CD4-positive, alpha-beta T cell (primary cell): ENCODE measurements around the gene RHOA. TPM values are rescaled to one million over a fixed set of nuclear protein-coding genes. Genes with fewer than 3 reads are reported as not detected.

Source experiments
- ATAC-seq: fragments of 200-7000 bp; cut with Tn5 transposase; one replicate; pipeline ENCODE4 v1.10.0; 2022; ENCODE audit warnings: mild to moderate bottlenecking; ENCODE audit not compliant: poor library complexity
- CTCF ChIA-PET: fragments of 350-600 bp; sonication (Branson Sonifier 250); formaldehyde crosslinking; loops from one replicate; lab custom pipeline; 2021; ENCODE audit warnings: antibody characterized with exemption, inconsistent platforms; lab: Charles Lee
- POLR2A ChIA-PET: fragments of 350-600 bp; sonication (Branson Sonifier 250); formaldehyde crosslinking; loops from one replicate; lab custom pipeline; 2021; ENCODE audit warnings: antibody characterized with exemption, inconsistent platforms; lab: Charles Lee
- DNase-seq, 14 experiments: peaks; one replicate each; pipeline ENCODE4 v3.0.0-alpha.2; 2013 to 2020; ENCODE audit warnings: mixed read lengths in 2 of 14
- H3K27ac ChIP-seq, 2 donors: one replicate each; pipeline versions ENCODE4 v1.5.1 to v1.7.0; 2013; ENCODE audit warnings: low read length in 2 of 2, low read depth in 1 of 2, mild to moderate bottlenecking in 1 of 2
- H3K27me3 ChIP-seq, 2 experiments: 1 replicate in 1 of 2; 2 replicates in 1 of 2; pipeline versions ENCODE4 v1.6.1 to v1.7.0; 2013; ENCODE audit warnings: low read length in 2 of 2, control low read depth in 1 of 2, mild to moderate bottlenecking in 1 of 2, moderate library complexity in 1 of 2; ENCODE audit not compliant: insufficient read depth in 2 of 2, control insufficient read depth in 1 of 2
- H3K36me3 ChIP-seq: one replicate; pipeline ENCODE4 v1.6.1; 2013; ENCODE audit warnings: low read length, control low read depth; ENCODE audit not compliant: insufficient read depth
- H3K4me1 ChIP-seq: one replicate; pipeline ENCODE4 v1.6.1; 2013; ENCODE audit warnings: low read length, control low read depth; ENCODE audit not compliant: insufficient read depth
- H3K4me3 ChIP-seq: one replicate; pipeline ENCODE4 v1.5.1; 2013; ENCODE audit warnings: mild to moderate bottlenecking, low read length, moderate library complexity
- H3K9me3 ChIP-seq, 2 experiments: 1 replicate in 1 of 2; 2 replicates in 1 of 2; pipeline versions ENCODE4 v1.6.1 to v1.7.0; 2013; ENCODE audit warnings: low read length in 2 of 2, mild to moderate bottlenecking in 2 of 2, control low read depth in 1 of 2, moderate library complexity in 1 of 2; ENCODE audit not compliant: control insufficient read depth in 1 of 2, insufficient read depth in 1 of 2
- H3K27ac Mint-ChIP-seq: one replicate; pipeline ENCODE4 v1.8.0; 2020; ENCODE audit warnings: mixed read lengths
- H3K27me3 Mint-ChIP-seq: one replicate; pipeline ENCODE4 v1.8.0; 2021; ENCODE audit warnings: mixed read lengths
- H3K36me3 Mint-ChIP-seq: one replicate; pipeline ENCODE4 v1.8.0; 2021; ENCODE audit warnings: low read depth, mixed read lengths
- H3K4me1 Mint-ChIP-seq: one replicate; pipeline ENCODE4 v1.8.0; 2021; ENCODE audit warnings: low read depth, mixed read lengths
- H3K4me3 Mint-ChIP-seq: one replicate; pipeline ENCODE4 v1.8.0; 2020; ENCODE audit warnings: mild to moderate bottlenecking, mixed read lengths
- H3K9me3 Mint-ChIP-seq: one replicate; pipeline ENCODE4 v1.8.0; 2020; ENCODE audit warnings: mixed read lengths
- CTCF ChIP-seq: fragments of 200-600 bp; IDR thresholded peaks from one replicate; pipeline ENCODE4 v1.8.0; 2022; ENCODE audit warnings: antibody characterized with exemption, mild to moderate bottlenecking
- intact Hi-C, 2 experiments: fragments of 100-400 bp; cut with DNase I in 1 of 2; cut with micrococcal nuclease in 1 of 2; formaldehyde crosslinking; loops; one replicate each; pipeline versions ENCODE4 v1.15.1 to v1.9.0; 2023 to 2025; cut with DNase I, micrococcal nuclease
- total RNA-seq, 174 experiments: library from RNA in 2 of 174; stranded (reverse) in 2 of 174; gene quantifications; one replicate each; pipeline ENCODE4 v1.2.3 and lab custom pipeline; 2021 to 2026

The RHOA gene
- total RNA-seq, 2 experiments from 2014 or later = 256 to 271 TPM

- peak overlapping the region; percentile 93 to 94 for H3K27ac ChIP-seq
- H3K27ac Mint-ChIP-seq = peak overlapping the region; percentile 91
- no peaks in the 10 kb centered on the region for H3K27me3 Mint-ChIP-seq
- H3K4me3 ChIP-seq = peak overlapping the region; percentile 75
- no peak for ATAC-seq
- no peaks in the 10 kb centered on the region for H3K27me3 ChIP-seq
- H3K36me3 ChIP-seq = peaks cover 20% of the 10 kb centered on the region
- no peak for DNase-seq
- ChIA-PET CTCF (interaction anchor here (3.4 kb wide), 1 partner anchor 36 kb away, joined by 16 read pairs; no protein-coding TSS in a partner anchor), POLR2A (interaction anchor here (1.1 to 3.2 kb wide), 3 partner anchors 15 to 74 kb away, joined by 6 to 82 read pairs (median 29); partner anchors contain the start of genes NICN1 and USP4)
- TF ChIP-seq CTCF = no peak
- H3K4me3 Mint-ChIP-seq = peak overlapping the region; percentile 96
- H3K9me3 Mint-ChIP-seq = no peaks in the 10 kb centered on the region
- intact Hi-C loops = loop anchor here (1.0 to 5.0 kb wide), 5 partner anchors 36 to 884 kb away; partner anchors contain the start of genes GPX1 (in 1 of the 2), HYAL3 (in 1 of the 2), NAA80 (in 1 of the 2) and NDUFAF3 (in 1 of the 2)
- peaks cover 33% of the 10 kb centered on the region for H3K36me3 Mint-ChIP-seq
- H3K9me3 ChIP-seq = no peaks in the 10 kb centered on the region
- H3K4me1 Mint-ChIP-seq = peaks cover 72% of the 10 kb centered on the region
- H3K4me1 ChIP-seq = peaks cover 78% of the 10 kb centered on the region
These were observed 1.6 kb upstream of the RHOA start for GRCh38 chr3:49413338-49413734.

- H3K9me3 ChIP-seq = no peaks in the 10 kb centered on the region
- ChIA-PET CTCF (interaction anchor here (1.0 to 3.4 kb wide), 3 partner anchors 31 to 73 kb away, joined by 3 to 16 read pairs (median 10); partner anchors contain the start of gene USP4), POLR2A (interaction anchor here (1.0 to 3.2 kb wide), 10 partner anchors 9 to 319 kb away, joined by 3 to 82 read pairs (median 7); partner anchors contain the start of genes AMT, DAG1, NICN1 and QRICH1)
- Mint-ChIP-seq H3K36me3 (peaks cover 31% of the 10 kb centered on the region), H3K9me3 (no peaks in the 10 kb centered on the region), H3K27ac (peak overlapping the region; percentile 91), H3K4me1 (peaks cover 71% of the 10 kb centered on the region), H3K27me3 (no peaks in the 10 kb centered on the region), H3K4me3 (peak overlapping the region; percentile 96)
- no peak for TF ChIP-seq CTCF
- no peaks in the 10 kb centered on the region for H3K27me3 ChIP-seq
- H3K27ac ChIP-seq = peak overlapping the region; percentile 93 to 94
- no peak for ATAC-seq
- intact Hi-C loops = loop anchor here (1.0 to 5.0 kb wide), 8 partner anchors 17 to 885 kb away; partner anchors contain the start of genes NICN1 (in 2 of the 2), USP4 (in 2 of the 2), GPX1 (in 1 of the 2) and HYAL3 (in 1 of the 2)
- no peak for DNase-seq
- peak overlapping the region; percentile 75 for H3K4me3 ChIP-seq
- H3K4me1 ChIP-seq = peaks cover 75% of the 10 kb centered on the region
- peaks cover 19% of the 10 kb centered on the region for H3K36me3 ChIP-seq
These were observed 1.0 kb upstream of the RHOA start for GRCh38 chr3:49412632-49413337.

GRCh38 chr3:49411535-49411967 is 225 bp downstream of the RHOA start:
- ATAC-seq (peak; percentile 2), DNase-seq (peak in 12 of 14 experiments; percentile 14 to 78 (median 47))
- H3K36me3 ChIP-seq = peaks cover 14% of the 10 kb centered on the region
- Mint-ChIP-seq H3K4me1 (peaks cover 70% of the 10 kb centered on the region), H3K36me3 (peaks cover 36% of the 10 kb centered on the region), H3K9me3 (no peaks in the 10 kb centered on the region), H3K27me3 (no peaks in the 10 kb centered on the region), H3K4me3 (peak overlapping the region; percentile 96), H3K27ac (peak overlapping the region; percentile 97)
- POLR2A ChIA-PET = interaction anchor here (0.6 to 3.2 kb wide), 20 partner anchors 8 to 694 kb away, joined by 3 to 82 read pairs (median 3); partner anchors contain the start of genes AMT, DAG1, GPX1 and IP6K2
- peaks cover 75% of the 10 kb centered on the region for H3K4me1 ChIP-seq
- TF ChIP-seq CTCF = no peak
- no peaks in the 10 kb centered on the region for H3K9me3 ChIP-seq
- no peaks in the 10 kb centered on the region for H3K27me3 ChIP-seq
- CTCF ChIA-PET = interaction anchor here (1.6 to 3.4 kb wide), 2 partner anchors 37 to 71 kb away, joined by 10 to 16 read pairs; partner anchors contain the start of gene USP4
- H3K4me3 ChIP-seq = peak overlapping the region; percentile 75
- H3K27ac ChIP-seq = peak overlapping the region; percentile 86 to 95
- intact Hi-C loops = loop anchor here (1.0 to 5.0 kb wide), 6 partner anchors 34 to 886 kb away; partner anchors contain the start of genes GPX1 (in 2 of the 2), HYAL3 (in 1 of the 2), NAA80 (in 1 of the 2) and NDUFAF3 (in 1 of the 2)
